HEK293T (cell line): ENCODE data around the gene DOCK7.
"Not testable (repeated sequence)": the region's sequence is repeated elsewhere in the genome, so short reads cannot be mapped to it uniquely, and the experiment has no call there.

Source experiments
- CTCF ChIA-PET: fragments of 350-600 bp; formaldehyde crosslinking; extraction: SDS; loops from one replicate; lab custom pipeline; 2021; ENCODE audit warnings: antibody characterized with exemption, inconsistent platforms; lab: Yijun Ruan, JAX
- POLR2A ChIA-PET: fragments of 350-600 bp; formaldehyde crosslinking; extraction: SDS; loops from one replicate; lab custom pipeline; 2020; ENCODE audit warnings: antibody characterized with exemption, inconsistent platforms; lab: Yijun Ruan, JAX
- DNase-seq: peaks from one replicate; pipeline ENCODE4 v3.0.0; 2012; ENCODE audit warnings: mixed read lengths; ENCODE audit errors: extremely low spot score
- ARNT ChIP-seq: fragments of 450-650 bp; IDR thresholded peaks from 2 replicates; pipeline ENCODE4 v1.6.1; 2017; ENCODE audit warnings: mild to moderate bottlenecking
- BHLHE40 ChIP-seq: fragments of 450-650 bp; IDR thresholded peaks from 2 replicates; pipeline ENCODE4 v1.6.1; 2016; ENCODE audit warnings: mild to moderate bottlenecking, moderate library complexity, borderline replicate concordance
- CTBP1 ChIP-seq: fragments of 450-650 bp; IDR thresholded peaks from 2 replicates; pipeline ENCODE4 v1.6.1; 2016; ENCODE audit warnings: borderline replicate concordance
- ELF4 ChIP-seq: fragments of 450-650 bp; IDR thresholded peaks from 2 replicates; pipeline ENCODE4 v1.6.1; 2017; ENCODE audit warnings: antibody characterized with exemption
- FOXA1 ChIP-seq: fragments of 450-650 bp; IDR thresholded peaks from 2 replicates; pipeline ENCODE4 v1.6.1; 2016; ENCODE audit warnings: mild to moderate bottlenecking
- FOXK2 ChIP-seq: fragments of 450-650 bp; IDR thresholded peaks from 2 replicates; pipeline ENCODE4 v1.6.1; 2016; ENCODE audit warnings: mild to moderate bottlenecking
- FOXM1 ChIP-seq: fragments of 450-650 bp; IDR thresholded peaks from 2 replicates; pipeline ENCODE4 v1.6.1; 2017; ENCODE audit warnings: mild to moderate bottlenecking, borderline replicate concordance
- HDGF ChIP-seq: fragments of 450-650 bp; IDR thresholded peaks from 2 replicates; pipeline ENCODE4 v1.6.1; 2017; ENCODE audit warnings: antibody characterized with exemption, borderline replicate concordance
- L3MBTL2 ChIP-seq: fragments of 450-650 bp; conservative IDR thresholded peaks from 2 replicates; pipeline ENCODE4 v1.6.1; 2016; ENCODE audit warnings: mild to moderate bottlenecking
- LEF1 ChIP-seq: fragments of 450-650 bp; IDR thresholded peaks from 2 replicates; pipeline ENCODE4 v1.6.1; 2017; ENCODE audit warnings: mild to moderate bottlenecking, borderline replicate concordance
- NFRKB ChIP-seq: fragments of 450-650 bp; IDR thresholded peaks from 2 replicates; pipeline ENCODE4 v1.6.1; 2016; ENCODE audit warnings: mild to moderate bottlenecking, moderate library complexity
- SP1 ChIP-seq: fragments of 450-650 bp; IDR thresholded peaks from 2 replicates; pipeline ENCODE4 v1.6.1; 2017
- SUZ12 ChIP-seq: fragments of 450-650 bp; IDR thresholded peaks from 2 replicates; pipeline ENCODE4 v1.6.1; 2016; ENCODE audit warnings: mild to moderate bottlenecking
- TARDBP ChIP-seq: fragments of 450-650 bp; IDR thresholded peaks from 2 replicates; pipeline ENCODE4 v1.6.1; 2016
- ZNF384 ChIP-seq: fragments of 450-650 bp; IDR thresholded peaks from 2 replicates; pipeline ENCODE4 v1.6.1; 2016
- TF ChIP-seq, protein P1 (sequence below): fragments of 450-650 bp; IDR thresholded peaks from 2 replicates; pipeline ENCODE4 v1.6.1; 2016

Gene DOCK7

DNA sequence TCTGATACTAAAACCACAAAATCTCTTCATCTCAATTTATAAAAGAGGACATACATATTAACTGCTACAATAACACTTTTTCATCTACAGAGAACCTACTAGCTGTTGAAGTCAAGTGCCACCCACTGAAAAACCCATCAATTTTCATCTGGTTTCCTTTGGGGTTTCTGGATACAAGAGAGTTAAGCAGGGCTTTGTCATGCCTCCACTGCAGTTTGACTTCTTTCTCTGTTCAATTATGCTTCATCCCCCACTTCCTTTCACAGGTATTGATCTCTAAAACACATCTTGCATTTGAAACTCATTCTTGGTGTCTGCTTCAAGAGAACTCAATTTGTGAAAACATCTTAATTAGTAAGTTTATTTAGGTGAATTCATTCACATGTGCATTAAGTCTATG, 151.3 kb downstream of the DOCK7 start:
- TF ChIP-seq TARDBP: no peak
- no peak for TF ChIP-seq BHLHE40
- no peak for TF ChIP-seq FOXA1
- no peak for TF ChIP-seq ZNF384
- TF ChIP-seq, protein P1, sequence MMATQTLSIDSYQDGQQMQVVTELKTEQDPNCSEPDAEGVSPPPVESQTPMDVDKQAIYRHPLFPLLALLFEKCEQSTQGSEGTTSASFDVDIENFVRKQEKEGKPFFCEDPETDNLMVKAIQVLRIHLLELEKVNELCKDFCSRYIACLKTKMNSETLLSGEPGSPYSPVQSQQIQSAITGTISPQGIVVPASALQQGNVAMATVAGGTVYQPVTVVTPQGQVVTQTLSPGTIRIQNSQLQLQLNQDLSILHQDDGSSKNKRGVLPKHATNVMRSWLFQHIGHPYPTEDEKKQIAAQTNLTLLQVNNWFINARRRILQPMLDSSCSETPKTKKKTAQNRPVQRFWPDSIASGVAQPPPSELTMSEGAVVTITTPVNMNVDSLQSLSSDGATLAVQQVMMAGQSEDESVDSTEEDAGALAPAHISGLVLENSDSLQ: no peak
- TF ChIP-seq SP1: no peak
- TF ChIP-seq CTBP1: no peak
- TF ChIP-seq L3MBTL2: no peak
- no peak for TF ChIP-seq NFRKB
- no peak for TF ChIP-seq FOXK2
- TF ChIP-seq ELF4: no peak
- TF ChIP-seq ARNT: no peak
- no peak for DNase-seq
- CTCF ChIA-PET: interaction anchor here (0.6 kb wide), 1 partner anchor 334 kb away, joined by 3 read pairs; no protein-coding TSS in a partner anchor
- POLR2A ChIA-PET: no interaction called here

- ChIA-PET CTCF (interaction anchor here (0.7 to 2.0 kb wide), 3 partner anchors 216 to 418 kb away, joined by 3 to 12 read pairs (median 4); no protein-coding TSS in a partner anchor), POLR2A (no interaction called here)
- TF ChIP-seq NFRKB (no peak), SP1 (no peak), TARDBP (no peak), FOXM1 (no peak), ZNF384 (no peak)
- DNase-seq: peak; percentile 72
Observed at GRCh38 chr1:62530516-62531154, 157.6 kb downstream of the DOCK7 start.

GRCh38 chr1:62529227-62529626, 159.0 kb downstream of the DOCK7 start:
- no peak for DNase-seq
- TF ChIP-seq NFRKB (no peak), CTBP1 (no peak), FOXK2 (no peak), TARDBP (no peak)
- TF ChIP-seq, protein P1: no peak
- CTCF ChIA-PET: interaction anchor here (1.2 kb wide), 1 partner anchor 219 kb away, joined by 4 read pairs; no protein-coding TSS in a partner anchor
- POLR2A ChIA-PET: no interaction called here

DNA sequence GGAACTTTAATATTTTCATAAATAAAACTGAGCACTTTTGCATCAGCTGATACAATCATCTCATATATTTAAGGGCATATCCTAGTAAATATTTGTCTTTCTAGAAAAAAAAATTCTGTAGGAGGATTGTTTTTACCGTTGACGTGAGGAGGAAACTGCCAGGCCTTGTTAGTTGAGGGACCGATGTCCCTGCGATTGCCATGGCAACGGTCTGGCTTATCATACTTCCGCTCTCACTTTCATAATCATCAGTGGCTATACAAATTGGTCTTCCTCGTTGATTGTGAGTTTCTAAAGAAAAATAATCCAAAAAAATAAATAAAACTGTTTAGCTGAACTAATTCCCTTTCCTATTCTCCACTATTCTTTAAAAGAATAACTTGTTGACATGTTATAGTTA, 160.2 kb downstream of the DOCK7 start:
- TF ChIP-seq ELF4 (no peak), CTBP1 (no peak), BHLHE40 (no peak), SUZ12 (no peak), ZNF384 (no peak), FOXM1 (no peak), L3MBTL2 (no peak), FOXK2 (no peak), TARDBP (no peak)
- TF ChIP-seq, protein P1: no peak
- ChIA-PET CTCF (no interaction called here), POLR2A (no interaction called here)
- no peak for DNase-seq

- CTCF ChIA-PET, DNase-seq, POLR2A ChIA-PET: not testable (repeated sequence)
Observed at GRCh38 chr1:62527346-62527745, 160.8 kb downstream of the DOCK7 start.

DNA sequence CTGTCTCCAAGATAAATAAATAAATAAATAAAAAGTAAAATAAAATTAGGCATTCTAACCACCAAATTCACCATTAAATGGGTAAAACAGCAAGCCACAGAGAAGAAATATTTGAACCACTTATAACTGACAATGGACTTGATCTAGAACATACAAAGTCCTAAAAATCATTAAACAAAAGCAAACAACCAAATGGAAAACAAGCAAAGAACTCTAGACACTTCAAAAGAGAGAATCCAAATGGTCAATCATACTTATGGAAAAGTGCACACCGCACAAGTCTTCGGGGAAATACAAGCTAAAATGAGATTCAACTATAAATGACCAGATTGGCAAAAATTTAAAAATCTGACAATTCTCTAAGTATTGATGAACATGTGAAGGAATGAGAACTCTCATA, 164.3 kb downstream of the DOCK7 start:
- TF ChIP-seq ELF4 (no peak), FOXM1 (no peak), FOXA1 (no peak), HDGF (no peak), LEF1 (no peak), BHLHE40 (no peak), SP1 (no peak), SUZ12 (no peak), ZNF384 (no peak), FOXK2 (no peak), NFRKB (no peak), ARNT (no peak), CTBP1 (no peak), TARDBP (no peak)
- TF ChIP-seq, protein P1: no peak
- DNase-seq: no peak
- POLR2A ChIA-PET: no interaction called here
- CTCF ChIA-PET: no interaction called here

DNA sequence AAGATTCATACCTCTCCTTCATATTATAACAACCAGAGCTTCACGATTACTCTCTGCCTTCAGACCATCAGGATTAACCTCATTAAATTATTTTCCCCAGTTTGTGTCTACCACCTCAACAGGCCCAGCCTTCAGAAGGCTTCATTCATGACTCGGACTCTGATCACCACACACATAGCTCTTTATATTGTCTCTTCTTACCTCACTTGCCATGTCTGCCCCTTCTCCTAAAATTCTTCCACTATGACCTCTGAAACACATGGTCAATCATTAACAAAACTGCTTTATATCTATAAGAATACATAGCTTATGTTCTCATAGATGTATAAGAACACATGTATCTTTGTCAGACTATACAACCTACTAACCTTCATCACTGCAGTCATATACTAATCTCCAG, 171.6 kb downstream of the DOCK7 start:
- ChIA-PET CTCF (interaction anchor here (0.9 kb wide), 1 partner anchor 8 kb away, joined by 6 read pairs; no protein-coding TSS in a partner anchor), POLR2A (no interaction called here)
- no peak for DNase-seq
- TF ChIP-seq HDGF (no peak), FOXA1 (no peak), SP1 (no peak), LEF1 (no peak)
